Measurements from ENCODE around the gene ARV1. TPM values are rescaled to one million over a fixed set of nuclear protein-coding genes. Genes with fewer than 3 reads are reported as not detected.

Gene ARV1
- polyA plus RNA-seq, 1 donor (not counting 4 experiments of a cell fraction or from before 2014, with no cell fraction given): 38.1 TPM

GRCh38 chr1:230964896-230965295 is 14.0 kb upstream of the ARV1 start:
- dilution Hi-C loops (cut with MboI; ENCODE audit: extremely low pct_ligation_motif_present, low sequenced_read_pairs): no loop called here

DNA sequence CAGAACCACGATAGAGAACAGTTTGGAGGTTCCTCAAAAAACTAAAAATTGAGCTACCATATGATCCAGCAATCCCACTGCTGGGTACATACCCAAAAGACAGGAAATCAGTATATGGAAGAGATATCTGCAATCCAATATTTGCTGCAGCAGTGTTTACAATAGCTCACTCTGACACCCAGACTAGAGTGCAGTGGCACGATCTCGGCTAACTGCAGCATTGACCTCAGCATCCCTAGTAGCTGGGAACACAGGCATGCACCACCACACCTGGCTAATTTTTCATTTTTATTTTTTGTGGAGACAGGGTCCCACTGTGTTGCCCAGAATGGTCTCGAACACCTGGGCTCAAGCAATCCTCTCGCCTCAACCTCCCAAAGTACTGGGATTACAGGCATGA is 13.4 kb upstream of the ARV1 start:
- no peaks in the 10 kb centered on the region for H3K9me1 ChIP-seq (ENCODE audit: control insufficient read depth, extremely low read depth, insufficient read depth, low read length)
- no peak overlapping the region for H3K4me2 ChIP-seq (ENCODE audit: control insufficient read depth, extremely low read depth, insufficient read depth, low read depth, low read length)
- H2AFZ ChIP-seq (ENCODE audit: control insufficient read depth, low read length): no peak overlapping the region
- FAIRE-seq (no peak), DNase-seq (ENCODE audit: low read depth, low spot score) (no peak)
- H3K27me3 ChIP-seq (ENCODE audit: control insufficient read depth, extremely low read depth, insufficient read depth, low read length): no peaks in the 10 kb centered on the region
- H3K4me3 ChIP-seq (ENCODE audit: control insufficient read depth in 2 of 3, extremely low read depth in 1 of 3, insufficient read depth in 2 of 3, low read depth in 1 of 3, low read length in 3 of 3): no peak overlapping the region
- no peaks in the 10 kb centered on the region for H4K20me1 ChIP-seq (ENCODE audit: control insufficient read depth, extremely low read depth, insufficient read depth, low read length)
- no peaks in the 10 kb centered on the region for H3K9me3 ChIP-seq (ENCODE audit: control insufficient read depth, low read depth, low read length)
- dilution Hi-C loops (cut with MboI; ENCODE audit: extremely low pct_ligation_motif_present, low sequenced_read_pairs): no loop called here
- no peak for TF ChIP-seq EZH2 (IDR thresholded peaks at IDR 0.05; ENCODE audit: low read length)
- TF ChIP-seq, protein P1, sequence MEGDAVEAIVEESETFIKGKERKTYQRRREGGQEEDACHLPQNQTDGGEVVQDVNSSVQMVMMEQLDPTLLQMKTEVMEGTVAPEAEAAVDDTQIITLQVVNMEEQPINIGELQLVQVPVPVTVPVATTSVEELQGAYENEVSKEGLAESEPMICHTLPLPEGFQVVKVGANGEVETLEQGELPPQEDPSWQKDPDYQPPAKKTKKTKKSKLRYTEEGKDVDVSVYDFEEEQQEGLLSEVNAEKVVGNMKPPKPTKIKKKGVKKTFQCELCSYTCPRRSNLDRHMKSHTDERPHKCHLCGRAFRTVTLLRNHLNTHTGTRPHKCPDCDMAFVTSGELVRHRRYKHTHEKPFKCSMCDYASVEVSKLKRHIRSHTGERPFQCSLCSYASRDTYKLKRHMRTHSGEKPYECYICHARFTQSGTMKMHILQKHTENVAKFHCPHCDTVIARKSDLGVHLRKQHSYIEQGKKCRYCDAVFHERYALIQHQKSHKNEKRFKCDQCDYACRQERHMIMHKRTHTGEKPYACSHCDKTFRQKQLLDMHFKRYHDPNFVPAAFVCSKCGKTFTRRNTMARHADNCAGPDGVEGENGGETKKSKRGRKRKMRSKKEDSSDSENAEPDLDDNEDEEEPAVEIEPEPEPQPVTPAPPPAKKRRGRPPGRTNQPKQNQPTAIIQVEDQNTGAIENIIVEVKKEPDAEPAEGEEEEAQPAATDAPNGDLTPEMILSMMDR (optimal IDR thresholded peaks at IDR 0.05 in 1 of 3, IDR thresholded peaks at IDR 0.05 in 1 of 3, conservative IDR thresholded peaks at IDR 0.05 in 1 of 3; ENCODE audit: extremely low read depth in 1 of 3, insufficient read depth in 2 of 3, low read length in 3 of 3): no peak
- H3K9ac ChIP-seq (ENCODE audit: control insufficient read depth, extremely low read depth, insufficient read depth, low read length): no peak overlapping the region
- H3K79me2 ChIP-seq (ENCODE audit: control insufficient read depth, insufficient read depth, low read length): no peaks in the 10 kb centered on the region
- no peaks in the 10 kb centered on the region for H3K36me3 ChIP-seq (ENCODE audit: control insufficient read depth in 2 of 2, extremely low read depth in 1 of 2, insufficient read depth in 2 of 2, low read length in 2 of 2)
- H3K4me1 ChIP-seq (ENCODE audit: control insufficient read depth, extremely low read depth, insufficient read depth, low read length): no peaks in the 10 kb centered on the region
- H3K27ac ChIP-seq (ENCODE audit: control insufficient read depth, insufficient read depth, low read length): no peak overlapping the region

More at GRCh38 chr1:230964896-230965295, 14.0 kb upstream of the ARV1 start:
- no peak overlapping the region for H2AFZ ChIP-seq (ENCODE audit: control insufficient read depth, low read length)
- no peaks in the 10 kb centered on the region for H3K9me1 ChIP-seq (ENCODE audit: control insufficient read depth, extremely low read depth, insufficient read depth, low read length)
- TF ChIP-seq EZH2 (IDR thresholded peaks at IDR 0.05; ENCODE audit: low read length): no peak
- TF ChIP-seq, protein P1 (optimal IDR thresholded peaks at IDR 0.05 in 1 of 3, IDR thresholded peaks at IDR 0.05 in 1 of 3, conservative IDR thresholded peaks at IDR 0.05 in 1 of 3; ENCODE audit: extremely low read depth in 1 of 3, insufficient read depth in 2 of 3, low read length in 3 of 3): no peak
- no peaks in the 10 kb centered on the region for H4K20me1 ChIP-seq (ENCODE audit: control insufficient read depth, extremely low read depth, insufficient read depth, low read length)
- DNase-seq (ENCODE audit: low read depth, low spot score): no peak
- no peaks in the 10 kb centered on the region for H3K9me3 ChIP-seq (ENCODE audit: control insufficient read depth, low read depth, low read length)
- no peaks in the 10 kb centered on the region for H3K36me3 ChIP-seq (ENCODE audit: control insufficient read depth in 2 of 2, extremely low read depth in 1 of 2, insufficient read depth in 2 of 2, low read length in 2 of 2)
- no peaks in the 10 kb centered on the region for H3K79me2 ChIP-seq (ENCODE audit: control insufficient read depth, insufficient read depth, low read length)
- no peaks in the 10 kb centered on the region for H3K27me3 ChIP-seq (ENCODE audit: control insufficient read depth, extremely low read depth, insufficient read depth, low read length)
- no peak overlapping the region for H3K27ac ChIP-seq (ENCODE audit: control insufficient read depth, insufficient read depth, low read length)
- H3K4me2 ChIP-seq (ENCODE audit: control insufficient read depth, extremely low read depth, insufficient read depth, low read depth, low read length): no peak overlapping the region
- H3K9ac ChIP-seq (ENCODE audit: control insufficient read depth, extremely low read depth, insufficient read depth, low read length): no peak overlapping the region
- no peak overlapping the region for H3K4me3 ChIP-seq (ENCODE audit: control insufficient read depth in 2 of 3, extremely low read depth in 1 of 3, insufficient read depth in 2 of 3, low read depth in 1 of 3, low read length in 3 of 3)
- no peak for FAIRE-seq
- H3K4me1 ChIP-seq (ENCODE audit: control insufficient read depth, extremely low read depth, insufficient read depth, low read length): no peaks in the 10 kb centered on the region
